Measurements from ENCODE around the gene ACTR1A. TPM values are rescaled to one million over a fixed set of nuclear protein-coding genes. Genes with fewer than 3 reads are reported as not detected.

The ACTR1A gene
- total RNA-seq, 1 experiment from 2014 or later: 124 TPM

- DNase-seq (ENCODE audit: low read depth): peak; percentile 40
Observed at GRCh38 chr10:102431452-102432124, 70.9 kb downstream of the ACTR1A start.

GRCh38 chr10:102429468-102429867 is 73.0 kb downstream of the ACTR1A start:
- no peak for DNase-seq (ENCODE audit: low read depth)

Small RNAs within 50 kb of the gene (small RNA-seq; reads per million reads assigned to genes)
- 7.7 reads per million, percentile 90 among the genes with 10 or more reads in this experiment for gene MIR146B

Other genes starting within 250 kb of the ACTR1A start
- 17.3 and 18.5 TPM in 2 replicates for gene NFKB2, start 107.0 kb downstream of the ACTR1A start, total RNA-seq (2014; rRNA removed; shearing (Covaris generic))
- 1.3 TPM in 1 of 2 replicates, not detected in the other for gene PSD, start 83.9 kb downstream of the ACTR1A start, total RNA-seq (2014; rRNA removed; shearing (Covaris generic))
- 11.8 and 17.6 TPM in 2 replicates for gene FBXL15, start 81.9 kb downstream of the ACTR1A start, total RNA-seq (2014; rRNA removed; shearing (Covaris generic))
- 38.1 and 44.2 TPM in 2 replicates for gene CUEDC2, start 70.1 kb downstream of the ACTR1A start, total RNA-seq (2014; rRNA removed; shearing (Covaris generic))
- gene C10orf95, start 51.2 kb downstream of the ACTR1A start, total RNA-seq (2014; rRNA removed; shearing (Covaris generic)): 0.37 TPM in 1 of 2 replicates, not detected in the other
- gene SUFU, start 1.3 kb upstream of the ACTR1A start, total RNA-seq (2014; rRNA removed; shearing (Covaris generic)): 6.5 and 9.7 TPM in 2 replicates
- gene TRIM8, start 141.8 kb upstream of the ACTR1A start, total RNA-seq (2014; rRNA removed; shearing (Covaris generic)): 104 and 117 TPM in 2 replicates
- 5.4 and 5.6 TPM in 2 replicates for gene ARL3, start 211.7 kb upstream of the ACTR1A start, total RNA-seq (2014; rRNA removed; shearing (Covaris generic))
- gene SFXN2, start 211.9 kb upstream of the ACTR1A start, total RNA-seq (2014; rRNA removed; shearing (Covaris generic)): 18.8 and 18.9 TPM in 2 replicates
- 19.0 and 25.7 TPM in 2 replicates for gene WBP1L, start 241.2 kb upstream of the ACTR1A start, total RNA-seq (2014; rRNA removed; shearing (Covaris generic))